Smooth muscle cell (in vitro differentiated cells): ENCODE measurements around the gene ZNF385B. TPM values are rescaled to one million over a fixed set of nuclear protein-coding genes. Genes with fewer than 3 reads are reported as not detected.

Experiments used
- DNase-seq: peaks from one replicate; lab custom pipeline; 2025; ENCODE audit not compliant: unreplicated experiment; lab: John Stamatoyannopoulos, UW
- H2AFZ ChIP-seq: fragments of 200-600 bp; sonication (generic); 2 replicates; pipeline ENCODE4 v1.6.0; 2016; ENCODE audit warnings: antibody characterized with exemption, low read depth, mild to moderate bottlenecking
- H3F3A ChIP-seq: fragments of 200-600 bp; sonication (generic); 2 replicates; pipeline ENCODE4 v1.6.0; 2017; ENCODE audit warnings: antibody characterized with exemption, low read depth
- H3K27ac ChIP-seq: fragments of 200-600 bp; sonication (generic); 2 replicates; pipeline ENCODE4 v1.5.1; 2016; ENCODE audit warnings: low read depth, mild to moderate bottlenecking
- H3K27me3 ChIP-seq: fragments of 200-600 bp; sonication (generic); 2 replicates; pipeline ENCODE4 v1.6.1; 2016; ENCODE audit warnings: low read depth, mild to moderate bottlenecking
- H3K36me3 ChIP-seq: fragments of 200-600 bp; sonication (generic); 2 replicates; pipeline ENCODE4 v1.5.1; 2016; ENCODE audit warnings: low read depth
- H3K4me1 ChIP-seq: fragments of 200-600 bp; sonication (generic); 2 replicates; pipeline ENCODE4 v1.5.1; 2016; ENCODE audit warnings: low read depth
- H3K4me2 ChIP-seq: fragments of 200-600 bp; sonication (generic); 2 replicates; pipeline ENCODE4 v1.6.0; 2016; ENCODE audit warnings: mild to moderate bottlenecking
- H3K4me3 ChIP-seq: fragments of 200-600 bp; sonication (generic); 2 replicates; pipeline ENCODE4 v1.5.1; 2016; ENCODE audit warnings: mild to moderate bottlenecking
- H3K79me2 ChIP-seq: fragments of 200-600 bp; sonication (generic); 2 replicates; pipeline ENCODE4 v1.6.0; 2016; ENCODE audit warnings: low read depth, mild to moderate bottlenecking
- H3K9ac ChIP-seq: fragments of 200-600 bp; sonication (generic); 2 replicates; pipeline ENCODE4 v1.6.0; 2016; ENCODE audit warnings: low read depth
- H3K9me3 ChIP-seq: fragments of 200-600 bp; sonication (generic); replicated peaks from 2 replicates; pipeline ENCODE4 v1.5.1; 2016; ENCODE audit warnings: low read depth
- H4K20me1 ChIP-seq: fragments of 200-600 bp; sonication (generic); 2 replicates; pipeline ENCODE4 v1.6.0; 2016; ENCODE audit warnings: low read depth
- WGBS: methylation state at CpG from one replicate; pipeline ENCODE4 v1.1.7; 2016; ENCODE audit warnings: low lambda C conversion rate; 5-methylcytosine and 5-hydroxymethylcytosine counted together
- polyA plus RNA-seq: library from polyadenylated mRNA; unstranded; fragments of >200 nt; fragmentation: Nextera tagmentation; extraction: Ambion mirVana; gene quantifications from 2 replicates; pipeline ENCODE4 v1.2.1, GENCODE V29; 2016
- total RNA-seq: library from RNA; depleted of rRNA; stranded (reverse); fragments of >200 nt; gene quantifications from 2 replicates; pipeline ENCODE4 v1.2.3, GENCODE V29; 2014
- TF ChIP-seq, protein P1 (sequence below): fragments of 200-600 bp; sonication (generic); IDR thresholded peaks from 2 replicates; pipeline ENCODE4 v1.5.1; 2017; ENCODE audit warnings: borderline replicate concordance, mild to moderate bottlenecking, antibody characterized with exemption; ENCODE audit not compliant: insufficient read depth, poor library complexity, severe bottlenecking

Gene ZNF385B
- total and polyA plus RNA-seq, 2 experiments from 2014 or later, result 1.4 to 3.2 TPM

DNA sequence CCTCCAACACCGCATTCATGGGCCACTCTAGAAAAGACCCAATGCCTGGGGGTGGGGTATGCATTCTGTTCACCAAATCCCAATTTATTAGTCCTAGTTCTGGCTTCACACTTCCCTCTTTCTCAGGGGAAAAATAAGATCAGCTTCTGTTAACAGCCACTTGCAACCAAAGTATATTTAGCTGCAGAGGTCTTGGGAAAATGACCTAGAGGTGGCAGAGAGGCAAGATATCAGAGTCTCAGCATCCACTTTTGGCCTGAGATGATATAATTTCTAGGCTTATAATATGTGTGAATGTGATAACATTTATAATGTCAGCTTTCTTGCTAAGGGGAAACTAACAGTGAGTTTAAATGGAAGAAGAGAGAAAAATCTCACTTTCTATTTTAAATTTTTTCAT lies 89.1 kb downstream of the ZNF385B start:
- 91% methylated on average over 1 of the region's 1 CpG for WGBS
- Histone ChIP-seq H4K20me1 (no peaks in the 10 kb centered on the region), H3F3A (no peaks in the 10 kb centered on the region), H3K4me1 (no peaks in the 10 kb centered on the region), H3K27me3 (no peaks in the 10 kb centered on the region), H3K9ac (no peak overlapping the region), H3K36me3 (no peaks in the 10 kb centered on the region), H3K27ac (no peak overlapping the region), H3K4me2 (no peak overlapping the region), H3K9me3 (no peaks in the 10 kb centered on the region), H3K4me3 (no peak overlapping the region), H2AFZ (no peak overlapping the region), H3K79me2 (no peaks in the 10 kb centered on the region)
- TF ChIP-seq, protein P1, sequence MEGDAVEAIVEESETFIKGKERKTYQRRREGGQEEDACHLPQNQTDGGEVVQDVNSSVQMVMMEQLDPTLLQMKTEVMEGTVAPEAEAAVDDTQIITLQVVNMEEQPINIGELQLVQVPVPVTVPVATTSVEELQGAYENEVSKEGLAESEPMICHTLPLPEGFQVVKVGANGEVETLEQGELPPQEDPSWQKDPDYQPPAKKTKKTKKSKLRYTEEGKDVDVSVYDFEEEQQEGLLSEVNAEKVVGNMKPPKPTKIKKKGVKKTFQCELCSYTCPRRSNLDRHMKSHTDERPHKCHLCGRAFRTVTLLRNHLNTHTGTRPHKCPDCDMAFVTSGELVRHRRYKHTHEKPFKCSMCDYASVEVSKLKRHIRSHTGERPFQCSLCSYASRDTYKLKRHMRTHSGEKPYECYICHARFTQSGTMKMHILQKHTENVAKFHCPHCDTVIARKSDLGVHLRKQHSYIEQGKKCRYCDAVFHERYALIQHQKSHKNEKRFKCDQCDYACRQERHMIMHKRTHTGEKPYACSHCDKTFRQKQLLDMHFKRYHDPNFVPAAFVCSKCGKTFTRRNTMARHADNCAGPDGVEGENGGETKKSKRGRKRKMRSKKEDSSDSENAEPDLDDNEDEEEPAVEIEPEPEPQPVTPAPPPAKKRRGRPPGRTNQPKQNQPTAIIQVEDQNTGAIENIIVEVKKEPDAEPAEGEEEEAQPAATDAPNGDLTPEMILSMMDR, result no peak
- no peak for DNase-seq

DNA sequence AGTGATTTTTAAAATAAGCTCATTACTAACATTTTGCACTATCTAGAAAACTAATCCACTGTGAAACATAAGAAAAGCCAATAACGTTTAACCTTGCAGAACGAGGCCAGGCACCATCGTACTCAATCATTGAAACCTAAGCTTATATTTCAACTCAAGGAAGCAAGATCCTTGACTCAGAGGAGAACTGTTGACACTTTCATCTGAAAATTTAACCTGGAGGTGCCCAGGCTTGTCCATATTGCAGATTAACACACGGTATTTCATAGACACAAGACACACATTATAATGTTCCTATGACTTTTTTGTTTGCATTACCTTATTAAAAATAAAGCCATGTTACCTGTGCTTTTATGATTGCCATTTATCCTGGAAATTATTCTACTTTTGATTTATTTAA lies 89.6 kb downstream of the ZNF385B start:
- TF ChIP-seq, protein P1, result no peak
- no peak overlapping the region for H3K9ac ChIP-seq
- no peaks in the 10 kb centered on the region for H3K27me3 ChIP-seq
- no peak overlapping the region for H3K4me3 ChIP-seq
- no peak for DNase-seq
- no peaks in the 10 kb centered on the region for H3F3A ChIP-seq
- WGBS, result 82% methylated on average over 4 of the region's 4 CpGs
- no peaks in the 10 kb centered on the region for H3K36me3 ChIP-seq
- H3K4me2 ChIP-seq, result no peak overlapping the region
- no peaks in the 10 kb centered on the region for H3K79me2 ChIP-seq
- no peaks in the 10 kb centered on the region for H4K20me1 ChIP-seq
- H3K27ac ChIP-seq, result no peak overlapping the region
- H3K4me1 ChIP-seq, result no peaks in the 10 kb centered on the region
- no peak overlapping the region for H2AFZ ChIP-seq
- no peaks in the 10 kb centered on the region for H3K9me3 ChIP-seq

DNA sequence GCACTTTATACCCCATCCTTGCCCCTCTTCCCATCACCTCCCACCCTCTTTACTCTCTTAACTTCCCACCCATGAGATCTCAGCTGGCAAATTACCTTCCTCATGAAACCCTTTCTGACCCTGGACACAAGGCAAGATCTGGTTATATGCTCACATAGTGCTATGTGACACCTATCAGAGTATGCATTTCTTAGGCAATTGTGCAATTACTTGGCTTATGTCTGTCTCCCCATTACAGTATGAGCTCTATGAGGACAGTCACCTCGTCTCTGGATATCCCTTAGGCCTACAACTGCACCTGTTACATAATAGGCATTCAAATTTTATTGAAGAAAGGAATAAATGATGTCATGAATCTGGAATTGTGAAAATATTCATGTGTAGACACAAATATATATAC lies 91.4 kb downstream of the ZNF385B start:
- no peaks in the 10 kb centered on the region for H3K4me1 ChIP-seq
- WGBS, result 94% methylated on average over 1 of the region's 1 CpG
- TF ChIP-seq, protein P1, result no peak

DNA sequence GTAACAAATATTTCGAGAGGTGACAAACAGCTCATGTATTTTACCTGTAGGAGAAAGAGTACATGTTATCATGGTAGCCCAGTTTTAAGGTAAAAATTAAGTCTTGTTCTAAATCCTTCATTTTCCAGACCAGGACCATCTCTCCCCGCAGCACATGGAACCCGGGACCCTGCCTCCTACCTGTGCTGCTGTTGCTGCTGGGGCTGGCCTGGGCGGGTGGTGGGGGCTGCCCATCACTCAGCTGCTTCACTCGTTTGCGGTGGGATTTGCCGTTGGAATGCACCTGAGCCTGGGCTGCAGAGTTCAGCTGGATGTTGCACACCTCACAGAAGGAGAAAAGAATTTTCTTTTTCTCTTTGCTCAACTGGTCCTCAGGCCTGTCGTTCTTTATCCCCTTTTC lies 92.1 kb downstream of the ZNF385B start:
- no peak overlapping the region for H3K27ac ChIP-seq
- H3F3A ChIP-seq, result no peaks in the 10 kb centered on the region
- H3K9me3 ChIP-seq, result no peaks in the 10 kb centered on the region
- no peaks in the 10 kb centered on the region for H3K36me3 ChIP-seq
- no peaks in the 10 kb centered on the region for H3K79me2 ChIP-seq
- H4K20me1 ChIP-seq, result no peaks in the 10 kb centered on the region
- H3K4me2 ChIP-seq, result no peak overlapping the region
- H3K4me1 ChIP-seq, result no peaks in the 10 kb centered on the region
- no peak overlapping the region for H3K4me3 ChIP-seq
- DNase-seq, result no peak
- TF ChIP-seq, protein P1, result no peak
- WGBS, result 94% methylated on average over 8 of the region's 8 CpGs
- H2AFZ ChIP-seq, result no peak overlapping the region
- no peak overlapping the region for H3K9ac ChIP-seq
- no peaks in the 10 kb centered on the region for H3K27me3 ChIP-seq

More for the DNA sequence above, 91.4 kb downstream of the ZNF385B start:
- Histone ChIP-seq H2AFZ (no peak overlapping the region), H3K4me3 (no peak overlapping the region), H3K36me3 (no peaks in the 10 kb centered on the region), H3K27me3 (no peaks in the 10 kb centered on the region), H3K4me2 (no peak overlapping the region), H3K27ac (no peak overlapping the region), H4K20me1 (no peaks in the 10 kb centered on the region), H3F3A (no peaks in the 10 kb centered on the region), H3K9me3 (no peaks in the 10 kb centered on the region), H3K9ac (no peak overlapping the region), H3K79me2 (no peaks in the 10 kb centered on the region)
- DNase-seq, result no peak
